Measurements from ENCODE around the gene LILRA6.

Gene LILRA6

GRCh38 chr19:54189145-54189734 lies 53.4 kb downstream of the LILRA6 start, which contains the start of gene MBOAT7:
TSS of gene MBOAT7 (minus strand) at chr19:54189580. CDS start at chr19:54188508, 1,072 bp downstream.
- no peak for TF ChIP-seq FOXM1 (IDR thresholded peaks at IDR 0.05; ENCODE audit: borderline replicate concordance, low read depth)
- no peak for TF ChIP-seq TEAD4 (IDR thresholded peaks at IDR 0.05)
- no peak for TF ChIP-seq EP300 (IDR thresholded peaks at IDR 0.05; ENCODE audit: borderline replicate concordance)
- TF ChIP-seq TCF12 (IDR thresholded peaks at IDR 0.05; ENCODE audit: low read depth), result no peak; the same call in 1 of the 2 replicates
- no peak for TF ChIP-seq CEBPB (IDR thresholded peaks at IDR 0.05)
- peak; percentile 45; the same call in 1 of the 2 replicates for TF ChIP-seq TAF1 (IDR thresholded peaks at IDR 0.05; ENCODE audit: low read depth)
- no peak for TF ChIP-seq YY1 (IDR thresholded peaks at IDR 0.05; ENCODE audit: low read depth)
- TF ChIP-seq EGR1 (IDR thresholded peaks at IDR 0.05), result peak; percentile 41
- TF ChIP-seq ZBTB7A (IDR thresholded peaks at IDR 0.05; ENCODE audit: low read depth), result 0 out of 2 replicates have a peak, but pooled peaks have one; percentile 22

GRCh38 chr19:54188215-54188871 lies 54.2 kb downstream of the LILRA6 start:
- no peak for TF ChIP-seq MAX (IDR thresholded peaks at IDR 0.05)
- TF ChIP-seq TEAD4 (IDR thresholded peaks at IDR 0.05), result no peak
- no peak for TF ChIP-seq TCF12 (IDR thresholded peaks at IDR 0.05; ENCODE audit: low read depth)
- no peak for TF ChIP-seq YY1 (IDR thresholded peaks at IDR 0.05; ENCODE audit: low read depth)
- TF ChIP-seq CREB1 (IDR thresholded peaks at IDR 0.05; ENCODE audit: low read depth), result no peak
- TF ChIP-seq EGR1 (IDR thresholded peaks at IDR 0.05), result no peak
- no peak for TF ChIP-seq EP300 (IDR thresholded peaks at IDR 0.05; ENCODE audit: borderline replicate concordance)
- TF ChIP-seq USF1 (IDR thresholded peaks at IDR 0.05), result no peak
- TF ChIP-seq TAF1 (IDR thresholded peaks at IDR 0.05; ENCODE audit: low read depth), result no peak
- TF ChIP-seq ZBTB7A (IDR thresholded peaks at IDR 0.05; ENCODE audit: low read depth), result no peak
- TF ChIP-seq CEBPB (IDR thresholded peaks at IDR 0.05), result no peak
- no peak for TF ChIP-seq NFIC (IDR thresholded peaks at IDR 0.05)
- TF ChIP-seq RAD21 (IDR thresholded peaks at IDR 0.05; ENCODE audit: low read depth), result no peak
- no peak for TF ChIP-seq REST (IDR thresholded peaks at IDR 0.05; ENCODE audit: low read depth)

- TF ChIP-seq FOXM1 (IDR thresholded peaks at IDR 0.05; ENCODE audit: borderline replicate concordance, low read depth), result no peak
- no peak for TF ChIP-seq MAX (IDR thresholded peaks at IDR 0.05)
- no peak for TF ChIP-seq EP300 (IDR thresholded peaks at IDR 0.05; ENCODE audit: borderline replicate concordance)
- no peak for TF ChIP-seq CREB1 (IDR thresholded peaks at IDR 0.05; ENCODE audit: low read depth)
- no peak for TF ChIP-seq TCF12 (IDR thresholded peaks at IDR 0.05; ENCODE audit: low read depth)
- no peak for TF ChIP-seq TEAD4 (IDR thresholded peaks at IDR 0.05)
- no peak for TF ChIP-seq CEBPB (IDR thresholded peaks at IDR 0.05)
- TF ChIP-seq USF1 (IDR thresholded peaks at IDR 0.05), result no peak
- TF ChIP-seq EGR1 (IDR thresholded peaks at IDR 0.05), result no peak
- no peak for TF ChIP-seq RAD21 (IDR thresholded peaks at IDR 0.05; ENCODE audit: low read depth)
- TF ChIP-seq TAF1 (IDR thresholded peaks at IDR 0.05; ENCODE audit: low read depth), result no peak
- no peak for TF ChIP-seq ZBTB7A (IDR thresholded peaks at IDR 0.05; ENCODE audit: low read depth)
- TF ChIP-seq YY1 (IDR thresholded peaks at IDR 0.05; ENCODE audit: low read depth), result no peak
- no peak for TF ChIP-seq NFIC (IDR thresholded peaks at IDR 0.05)
- TF ChIP-seq REST (IDR thresholded peaks at IDR 0.05; ENCODE audit: low read depth), result no peak
Measured at GRCh38 chr19:54186934-54187381, 55.6 kb downstream of the LILRA6 start.
